H1 (cell line): ENCODE data around the gene CLPTM1L. TPM values are rescaled to one million over a fixed set of nuclear protein-coding genes. Genes with fewer than 3 reads are reported as not detected.

Source experiments
- CTCF ChIA-PET: fragments of 300-600 bp; sonication (Branson Sonifier 250); formaldehyde crosslinking; loops from one replicate; lab custom pipeline; 2021; ENCODE audit not compliant: partially characterized antibody; lab: Charles Lee
- POLR2A ChIA-PET: fragments of 300-600 bp; sonication (Branson Sonifier 250); formaldehyde crosslinking; loops from one replicate; lab custom pipeline; 2021; ENCODE audit warnings: inconsistent platforms; ENCODE audit not compliant: partially characterized antibody; lab: Charles Lee
- DNase-seq, 2 experiments: peaks; one replicate each; pipeline versions ENCODE4 v3.0.0 to v3.0.0-alpha.2; 2010 to 2022; ENCODE audit warnings: low spot score in 2 of 2, low read depth in 1 of 2, mixed read lengths in 1 of 2
- FAIRE-seq: peaks from 2 replicates; lab custom pipeline; 2011; peaks lifted over from hg19 to GRCh38; lab: Jason Lieb, UNC
- H2AFZ ChIP-seq: 2 replicates; pipeline ENCODE4 v1.8.1; 2012; ENCODE audit warnings: low read length, inconsistent platforms
- H2AK5ac ChIP-seq: 2 replicates; pipeline ENCODE4 v1.6.1; 2013; ENCODE audit warnings: low read depth, low read length
- H2BK120ac ChIP-seq: replicated peaks from 2 replicates; pipeline ENCODE3; 2013; ENCODE audit warnings: low read depth, low read length, inconsistent platforms
- H2BK12ac ChIP-seq: 2 replicates; pipeline ENCODE4 v1.6.1; 2013; ENCODE audit warnings: low read depth, low read length
- H2BK15ac ChIP-seq: 2 replicates; pipeline ENCODE4 v1.6.1; 2013; ENCODE audit warnings: low read length
- H2BK20ac ChIP-seq: 2 replicates; pipeline ENCODE4 v1.6.1; 2013; ENCODE audit warnings: low read length
- H2BK5ac ChIP-seq: 2 replicates; pipeline ENCODE4 v1.6.1; 2013; ENCODE audit warnings: low read depth, low read length
- H3K14ac ChIP-seq: 2 replicates; pipeline ENCODE4 v1.6.1; 2013; ENCODE audit warnings: inconsistent platforms; ENCODE audit not compliant: insufficient read length
- H3K18ac ChIP-seq: 2 replicates; pipeline ENCODE4 v1.6.1; 2013; ENCODE audit warnings: low read length; ENCODE audit errors: extremely low read depth
- H3K23ac ChIP-seq: 2 replicates; pipeline ENCODE4 v1.6.1; 2013; ENCODE audit warnings: inconsistent platforms; ENCODE audit not compliant: insufficient read length
- H3K23me2 ChIP-seq: 2 replicates; pipeline ENCODE4 v1.6.1; 2013; ENCODE audit warnings: low read depth, low read length
- H3K27ac ChIP-seq: 2 replicates; pipeline ENCODE4 v1.6.1; 2011; ENCODE audit warnings: low read depth, low read length, inconsistent platforms
- H3K27me3 ChIP-seq, 4 experiments: replicated peaks in 1 of 4; 1 replicate in 1 of 4; 2 replicates in 3 of 4; pipeline versions ENCODE4 v1.6.1 to v1.8.1; 2011 to 2013; ENCODE audit warnings: low read length in 3 of 4, mild to moderate bottlenecking in 3 of 4, inconsistent platforms in 2 of 4, mixed read lengths in 2 of 4, moderate library complexity in 1 of 4; ENCODE audit not compliant: control insufficient read depth in 3 of 4, insufficient read depth in 3 of 4; ENCODE audit errors: extremely low read depth in 1 of 4
- H3K36me3 ChIP-seq, 4 experiments: 2 replicates each; pipeline versions ENCODE4 v1.6.1 to v1.8.1; 2011 to 2013; ENCODE audit warnings: mild to moderate bottlenecking in 4 of 4, low read length in 3 of 4, moderate library complexity in 2 of 4, control low read depth in 1 of 4, inconsistent platforms in 1 of 4; ENCODE audit not compliant: insufficient read depth in 4 of 4, control insufficient read depth in 2 of 4
- H3K4ac ChIP-seq: replicated peaks from 2 replicates; pipeline ENCODE3; 2013; ENCODE audit warnings: low read length, low read depth, mixed read lengths, inconsistent platforms; ENCODE audit not compliant: insufficient read length
- H3K4me1 ChIP-seq, 4 experiments: replicated peaks in 1 of 4; 1 replicate in 1 of 4; 2 replicates in 3 of 4; pipeline versions ENCODE4 v1.6.1 to v1.8.1; 2011 to 2013; ENCODE audit warnings: low read length in 3 of 4, inconsistent platforms in 2 of 4, mixed read lengths in 1 of 4; ENCODE audit not compliant: insufficient read depth in 4 of 4, control insufficient read depth in 3 of 4
- H3K4me2 ChIP-seq, 2 experiments: 2 replicates each; pipeline versions ENCODE4 v1.6.1 to v1.8.1; 2011 to 2013; ENCODE audit warnings: low read depth in 2 of 2, low read length in 2 of 2, control low read depth in 1 of 2, inconsistent platforms in 1 of 2, mild to moderate bottlenecking in 1 of 2; ENCODE audit not compliant: insufficient read depth in 1 of 2
- H3K4me3 ChIP-seq, 4 experiments: fragments of 200-600, 300-600 bp in 1 of 4; sonication (generic), shearing (Covaris generic), sonication (Bioruptor Twin) in 1 of 4; 2 replicates each; pipeline versions ENCODE4 v1.5.1 to v1.8.1; 2011 to 2016; ENCODE audit warnings: low read length in 4 of 4, low read depth in 3 of 4, control low read depth in 2 of 4, inconsistent platforms in 2 of 4, mild to moderate bottlenecking in 2 of 4, mixed read lengths in 1 of 4, moderate library complexity in 1 of 4; ENCODE audit not compliant: insufficient read depth in 2 of 4; ENCODE audit errors: extremely low read depth in 1 of 4
- H3K56ac ChIP-seq: replicated peaks from 2 replicates; pipeline ENCODE3; 2013; ENCODE audit warnings: low read depth, mild to moderate bottlenecking, mixed read lengths, low read length, inconsistent platforms; ENCODE audit not compliant: insufficient read length
- H3K79me1 ChIP-seq: 2 replicates; pipeline ENCODE4 v1.6.1; 2013; ENCODE audit warnings: low read depth, low read length, control low read depth
- H3K79me2 ChIP-seq, 2 experiments: 2 replicates each; pipeline versions ENCODE4 v1.6.1 to v1.8.1; 2012 to 2013; ENCODE audit warnings: low read length in 2 of 2, mild to moderate bottlenecking in 2 of 2, inconsistent platforms in 1 of 2; ENCODE audit not compliant: insufficient read depth in 2 of 2, control insufficient read depth in 1 of 2
- H3K9ac ChIP-seq, 4 experiments: replicated peaks in 1 of 4; 1 replicate in 1 of 4; 2 replicates in 3 of 4; pipeline versions ENCODE4 v1.6.1 to v1.8.1; 2011 to 2013; ENCODE audit warnings: low read depth in 3 of 4, low read length in 3 of 4, control low read depth in 2 of 4, mild to moderate bottlenecking in 2 of 4, moderate library complexity in 2 of 4, inconsistent platforms in 1 of 4; ENCODE audit errors: extremely low read depth in 1 of 4
- H3K9me3 ChIP-seq, 2 experiments: 2 replicates each; pipeline versions ENCODE4 v1.6.1 to v1.8.1; 2012 to 2013; ENCODE audit warnings: mild to moderate bottlenecking in 2 of 2, moderate library complexity in 2 of 2, control low read depth in 1 of 2, inconsistent platforms in 1 of 2, low read depth in 1 of 2, low read length in 1 of 2, mixed read lengths in 1 of 2; ENCODE audit not compliant: insufficient read depth in 2 of 2
- H4K20me1 ChIP-seq, 2 experiments: replicated peaks in 1 of 2; 2 replicates each; pipeline versions ENCODE3 to v1.8.1; 2011 to 2013; ENCODE audit warnings: inconsistent platforms in 2 of 2, low read length in 2 of 2, mild to moderate bottlenecking in 1 of 2; ENCODE audit not compliant: insufficient read depth in 2 of 2, control insufficient read depth in 1 of 2
- H4K5ac ChIP-seq: 2 replicates; pipeline ENCODE4 v1.6.1; 2013; ENCODE audit warnings: low read length, low read depth, mixed read lengths, inconsistent platforms; ENCODE audit not compliant: insufficient read length
- H4K8ac ChIP-seq: 2 replicates; pipeline ENCODE4 v1.8.0; 2013; ENCODE audit warnings: mild to moderate bottlenecking, moderate library complexity, low read length, inconsistent platforms; ENCODE audit not compliant: insufficient read depth; ENCODE audit errors: extremely low read depth
- H4K91ac ChIP-seq: replicated peaks from 2 replicates; pipeline ENCODE3; 2013; ENCODE audit warnings: low read length, mixed read lengths, inconsistent platforms; ENCODE audit not compliant: insufficient read length
- CEBPB ChIP-seq: IDR thresholded peaks from 2 replicates; pipeline ENCODE4 v1.6.1; 2012; ENCODE audit warnings: low read depth, low read length
- CHD1 ChIP-seq: IDR thresholded peaks from 2 replicates; pipeline ENCODE4 v1.6.1; 2012; ENCODE audit warnings: low read depth, low read length, improper control_type of control experiment
- CHD2 ChIP-seq: IDR thresholded peaks from 2 replicates; pipeline ENCODE4 v1.6.1; 2012; ENCODE audit warnings: low read length, improper control_type of control experiment
- EP300 ChIP-seq, 2 experiments: IDR thresholded peaks; 1 replicate in 1 of 2; 2 replicates in 1 of 2; pipeline ENCODE4 v1.6.1; 2011 to 2012; ENCODE audit warnings: low read depth in 2 of 2, low read length in 2 of 2, mild to moderate bottlenecking in 2 of 2, borderline replicate concordance in 1 of 2, inconsistent platforms in 1 of 2, moderate library complexity in 1 of 2
- MAFK ChIP-seq: IDR thresholded peaks from 2 replicates; pipeline ENCODE4 v1.6.1; 2012; ENCODE audit warnings: low read depth, mild to moderate bottlenecking, improper control_type of control experiment, low read length
- NRF1 ChIP-seq: IDR thresholded peaks from 2 replicates; pipeline ENCODE4 v1.6.1; 2011; ENCODE audit warnings: mild to moderate bottlenecking, low read depth, low read length, improper control_type of control experiment
- POLR2AphosphoS5 ChIP-seq: IDR thresholded peaks from 2 replicates; pipeline ENCODE4 v1.6.1; 2011; ENCODE audit warnings: low read depth, low read length
- POU5F1 ChIP-seq: IDR thresholded peaks from 2 replicates; pipeline ENCODE4 v1.6.1; 2011; ENCODE audit warnings: low read depth, mild to moderate bottlenecking, low read length, moderate library complexity
- SRF ChIP-seq: IDR thresholded peaks from 2 replicates; pipeline ENCODE4 v1.6.1; 2011; ENCODE audit warnings: mild to moderate bottlenecking, low read depth, low read length, moderate library complexity
- WGBS, 2 experiments: shearing (Covaris generic) in 1 of 2; methylation state at CpG; one replicate each; pipeline versions ENCODE4 v1.1.6 to v1.1.7; 2013 to 2015; ENCODE audit warnings: low lambda C conversion rate in 2 of 2, mixed read lengths in 2 of 2, inconsistent platforms in 1 of 2, low coverage in 1 of 2, missing lambda C conversion rate in 1 of 2; ENCODE audit not compliant: insufficient replicate concordance in 2 of 2, insufficient coverage in 1 of 2, insufficient read length in 1 of 2; ENCODE audit errors: extremely low coverage in 1 of 2, missing lambda C conversion rate in 1 of 2; 5-methylcytosine and 5-hydroxymethylcytosine counted together
- polyA plus RNA-seq, 7 experiments: library from polyadenylated mRNA; depleted of rRNA in 3 of 7; stranded (reverse) in 5 of 7; unstranded in 2 of 7; fragments of >200 nt in 5 of 7; fragments of 200-250 nt in 2 of 7; gene quantifications; 1 replicate in 5 of 7; 2 replicates in 1 of 7; 4 replicates in 1 of 7; pipeline versions ENCODE4 v1.2.1 to v1.2.3, GENCODE V29; 2011 to 2013; ENCODE audit warnings: missing spikeins in 2 of 7, mixed read lengths in 2 of 7
- total RNA-seq: library from RNA; stranded (reverse); fragmentation: NEBNext Ultra II Directional; extraction: Animal tissue kit (Norgen Biotek cat#: 25700); gene quantifications from 2 replicates; pipeline ENCODE4 v1.2.1, GENCODE V29; 2021

CLPTM1L gene
- total and polyA plus RNA-seq, 2 of the 8 experiments (the other 6 are each of a cell fraction or from before 2014, with no cell fraction given): 102 to 119 TPM

- Histone ChIP-seq H3K79me2 (no peaks in the 10 kb centered on the region), H3K27me3 (peaks cover 2 to 17% (median 9%) of the 10 kb centered on the region in 4 experiments), H3K18ac (no peak overlapping the region), H3K27ac (no peak overlapping the region), H2BK120ac (no peak overlapping the region), H4K91ac (no peak overlapping the region), H4K20me1 (peaks cover under 1 to 6% of the 10 kb centered on the region in 2 experiments), H3K79me1 (no peaks in the 10 kb centered on the region), H2BK12ac (no peak overlapping the region), H4K8ac (no peak overlapping the region), H2BK5ac (no peak overlapping the region), H3K56ac (no peak overlapping the region), H3K4me2 (no peak overlapping the region), H3K9me3 (no peaks in the 10 kb centered on the region), H3K23me2 (peaks cover 9% of the 10 kb centered on the region; the same call in 1 of the 2 replicates), H3K4ac (no peak overlapping the region), H3K23ac (no peak overlapping the region)
- CTCF ChIA-PET: interaction anchor here (0.7 to 1.3 kb wide), 2 partner anchors 12 to 76 kb away, joined by 3 read pairs; no protein-coding TSS in a partner anchor
- 76% methylated on average over 11 of the region's 11 CpGs; no CpG with 5 or more reads in 1 of the 2 experiments for WGBS, 2 experiments
- no peak for DNase-seq
- TF ChIP-seq POLR2AphosphoS5 (no peak), POU5F1 (no peak), CHD1 (no peak), NRF1 (no peak), MAFK (no peak), CEBPB (no peak), CHD2 (no peak), EP300 (IDR thresholded peaks at IDR 0.05; ENCODE audit: borderline replicate concordance in 1 of 2, low read depth in 2 of 2, low read length in 2 of 2) (no peak), SRF (no peak)
- TF ChIP-seq, all 59 proteins: peak for 0
- Histone ChIP-seq H2AK5ac (no peak overlapping the region), H4K5ac (no peak overlapping the region), H3K4me3 (no peak overlapping the region), H2AFZ (no peak overlapping the region), H3K14ac (no peak overlapping the region), H2BK15ac (no peak overlapping the region), H2BK20ac (no peak overlapping the region), H3K4me1 (peaks cover 0 to 2% (median 0%) of the 10 kb centered on the region in 4 experiments; a peak in 3 of 7 replicates), H3K9ac (no peak overlapping the region), H3K36me3 (no peaks in the 10 kb centered on the region)
- no peak for FAIRE-seq
- POLR2A ChIA-PET: no interaction called here
Observed at GRCh38 chr5:1392261-1392660, 47.4 kb upstream of the CLPTM1L start.
